K562 (cell line): ENCODE measurements around the gene SRC. TPM values are rescaled to one million over a fixed set of nuclear protein-coding genes. Genes with fewer than 3 reads are reported as not detected.

ENCODE experiments used
- ADNP ChIP-seq: fragments of 200-800 bp; sonication (Bioruptor generic); IDR thresholded peaks from 2 replicates; pipeline ENCODE4 v1.6.1; 2016; ENCODE audit warnings: missing genetic modification characterization, missing compliant biosample characterization
- ATF1 ChIP-seq, 2 experiments: fragments of 450-650 bp in 1 of 2; IDR thresholded peaks; 2 replicates each; pipeline ENCODE4 v1.6.1; 2016; ENCODE audit warnings: missing compliant biosample characterization in 1 of 2, missing genetic modification characterization in 1 of 2
- CBX1 ChIP-seq: sonication (generic); IDR thresholded peaks from 2 replicates; pipeline ENCODE4 v1.6.1; 2016; ENCODE audit warnings: antibody characterized with exemption, low read depth, mild to moderate bottlenecking
- CHCHD3 ChIP-seq: fragments of 250-450 bp; sonication (Bioruptor Pico); IDR thresholded peaks from 2 replicates; pipeline ENCODE4 v2.1.2; 2022; ENCODE audit warnings: mild to moderate bottlenecking
- CTBP1 ChIP-seq: fragments of 450-650 bp; IDR thresholded peaks from 2 replicates; pipeline ENCODE4 v1.6.1; 2016; ENCODE audit warnings: borderline replicate concordance
- E4F1 ChIP-seq: fragments of 250-450 bp; sonication (Bioruptor Pico); IDR thresholded peaks from 2 replicates; pipeline ENCODE4 v1.5.0; 2021; ENCODE audit warnings: mild to moderate bottlenecking, borderline replicate concordance
- EP400 ChIP-seq: fragments of 450-650 bp; IDR thresholded peaks from 2 replicates; pipeline ENCODE4 v1.6.1; 2017; ENCODE audit warnings: antibody characterized with exemption, mild to moderate bottlenecking, moderate library complexity
- KDM1A ChIP-seq, 2 experiments: fragments of 450-650 bp; IDR thresholded peaks; 2 replicates each; pipeline ENCODE4 v1.6.1; 2016; ENCODE audit warnings: mild to moderate bottlenecking in 2 of 2
- NFE2 ChIP-seq: IDR thresholded peaks from 2 replicates; pipeline ENCODE4 v1.6.1; 2014; ENCODE audit warnings: antibody characterized with exemption, low read depth
- PHF20 ChIP-seq: fragments of 450-650 bp; IDR thresholded peaks from 2 replicates; pipeline ENCODE4 v1.6.1; 2018; ENCODE audit not compliant: partially characterized antibody
- SMARCA5 ChIP-seq: fragments of 450-650 bp; IDR thresholded peaks from 2 replicates; pipeline ENCODE4 v1.6.1; 2016
- SUPT5H ChIP-seq: fragments of 450-650 bp; IDR thresholded peaks from 2 replicates; pipeline ENCODE4 v1.6.1; 2016
- ZNF212 ChIP-seq: fragments of 450-650 bp; formaldehyde crosslinking; IDR thresholded peaks from 2 replicates; pipeline ENCODE4 v1.4.0; 2020; ENCODE audit warnings: mild to moderate bottlenecking
- ZNF589 ChIP-seq: fragments of 200-800 bp; sonication (Bioruptor generic); IDR thresholded peaks from 2 replicates; pipeline ENCODE4 v1.6.1; 2016; ENCODE audit warnings: low read depth, missing genetic modification characterization, missing compliant biosample characterization
- polyA plus RNA-seq, 8 experiments: library from polyadenylated mRNA; depleted of rRNA in 4 of 8; stranded (reverse) in 5 of 8; unstranded in 3 of 8; fragments of >200 nt; fragmentation: Nextera tagmentation in 2 of 8; fragmentation: Illumina TruSeq in 1 of 8; extraction: Ambion mirVana in 2 of 8; extraction: Trizol in 1 of 8; gene quantifications; 2 replicates each; pipeline versions ENCODE4 v1.2.1 to v1.2.3, GENCODE V29; 2011 to 2014; ENCODE audit warnings: inconsistent platforms in 1 of 8, missing spikeins in 1 of 8
- total RNA-seq, 7 experiments: library from RNA; depleted of rRNA in 6 of 7; stranded (reverse); fragments of >200 nt in 6 of 7; fragmentation: Illumina TruSeq in 2 of 7; extraction: Trizol in 2 of 7; gene quantifications; 2 replicates each; pipeline versions ENCODE4 v1.2.1 to v1.2.3, GENCODE V29; 2011 to 2021; ENCODE audit warnings: low replicate concordance in 1 of 7
- TF ChIP-seq, protein P1 (sequence below): sonication (generic); formaldehyde crosslinking; IDR thresholded peaks from 2 replicates; pipeline ENCODE4 v1.8.0; 2022; ENCODE audit warnings: mild to moderate bottlenecking, missing genetic modification reagents

SRC gene
- total and polyA plus RNA-seq, 9 of the 15 experiments (the other 6 are each of a cell fraction or from before 2014, with no cell fraction given) = 0.06 to 8.5 (median 3.1) TPM

GRCh38 chr20:37381621-37382471 lies 35.9 kb downstream of the SRC start (continued):
- TF ChIP-seq SUPT5H (no peak), CBX1 (no peak), KDM1A (IDR thresholded peaks at IDR 0.05) (peak; percentile 62 to 75), ZNF589 (CRISPR knock-in tag) (no peak), CHCHD3 (CRISPR knock-in tag) (no peak), ATF1 (CRISPR knock-in tag; IDR thresholded peaks at IDR 0.05) (no peak), ATF1 (tag; IDR thresholded peaks at IDR 0.05) (no peak), PHF20 (peak; percentile 31), EP400 (no peak), NFE2 (no peak), SMARCA5 (peak; percentile 67), CTBP1 (no peak), ZNF212 (CRISPR knock-in tag) (no peak), ADNP (tag) (peak; percentile 30), E4F1 (no peak)
- TF ChIP-seq, protein P1, sequence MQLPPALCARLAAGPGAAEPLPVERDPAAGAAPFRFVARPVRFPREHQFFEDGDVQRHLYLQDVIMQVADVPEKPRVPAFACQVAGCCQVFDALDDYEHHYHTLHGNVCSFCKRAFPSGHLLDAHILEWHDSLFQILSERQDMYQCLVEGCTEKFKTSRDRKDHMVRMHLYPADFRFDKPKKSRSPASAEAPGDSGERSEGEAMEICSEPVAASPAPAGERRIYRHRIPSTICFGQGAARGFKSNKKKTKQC (CRISPR knock-in tag) = no peak
